Measurements from ENCODE around the gene GPR32.

- no peak for TF ChIP-seq CTCF (IDR thresholded peaks at IDR 0.05; ENCODE audit: poor library complexity, severe bottlenecking)
- no peak for TF ChIP-seq REST (IDR thresholded peaks at IDR 0.05; ENCODE audit: borderline replicate concordance)
- no peak for TF ChIP-seq EZH2 (IDR thresholded peaks at IDR 0.05; ENCODE audit: borderline replicate concordance, insufficient read depth, low read length, poor library complexity, severe bottlenecking)
These were observed 44.9 kb upstream of the GPR32 start for GRCh38 chr19:50725218-50725910.

Data from neural cell (in vitro differentiated cells).